ENCODE data around the gene COL12A1. TPM values are rescaled to one million over a fixed set of nuclear protein-coding genes. Genes with fewer than 3 reads are reported as not detected.

The COL12A1 gene
- total and polyA plus RNA-seq, 2 experiments from 2014 or later = 0.39 to 6.3 TPM

GRCh38 chr6:75250552-75250951 lies 44.7 kb upstream of the COL12A1 start:
- Mint-ChIP-seq H3K4me1 (peaks cover 40% of the 10 kb centered on the region), H3K4me3 (no peak overlapping the region), H3K27ac (peak overlapping the region; percentile 65), H3K36me3 (ENCODE audit: low read depth) (0 out of 3 replicates have a peak, but pooled peaks cover 3% of the 10 kb centered on the region), H3K27me3 (ENCODE audit: insufficient read depth, low read depth, poor library complexity) (peaks cover 1% of the 10 kb centered on the region), H3K9me3 (no peaks in the 10 kb centered on the region)
- ATAC-seq (0 out of 3 replicates have a peak, but pooled peaks have one; percentile 26), DNase-seq (ENCODE audit: low spot score) (no peak)
- Histone ChIP-seq H2AFZ (no peak overlapping the region), H3K4me3 (no peak overlapping the region), H3K4me2 (peak overlapping the region; percentile 56), H3K9me2 (ENCODE audit: insufficient read depth) (no peaks in the 10 kb centered on the region), H4K20me1 (replicated peaks; ENCODE audit: insufficient read depth) (no peaks in the 10 kb centered on the region), H3K4me1 (ENCODE audit: insufficient read depth) (peaks cover 45% of the 10 kb centered on the region), H3K27ac (ENCODE audit: low read depth) (peak overlapping the region; percentile 89), H3K36me3 (ENCODE audit: insufficient read depth) (no peaks in the 10 kb centered on the region), H3F3A (replicated peaks; ENCODE audit: low read depth) (no peaks in the 10 kb centered on the region), H3K27me3 (ENCODE audit: insufficient read depth) (no peaks in the 10 kb centered on the region), H3K79me2 (replicated peaks; ENCODE audit: insufficient read depth) (no peaks in the 10 kb centered on the region)
- TF ChIP-seq NANOG (IDR thresholded peaks at IDR 0.05; ENCODE audit: borderline replicate concordance) (no peak), EZH2phosphoT487 (IDR thresholded peaks at IDR 0.05; ENCODE audit: unreplicated experiment) (no peak), EZH2 (IDR thresholded peaks at IDR 0.05; ENCODE audit: low read depth, unreplicated experiment) (no peak), ZNF114 (CRISPR knock-in tag; IDR thresholded peaks at IDR 0.05) (no peak), ZNF462 (CRISPR knock-in tag; IDR thresholded peaks at IDR 0.05) (no peak)

GRCh38 chr6:75249837-75250236 lies 44.0 kb upstream of the COL12A1 start:
- no peaks in the 10 kb centered on the region for H3K36me3 ChIP-seq (ENCODE audit: insufficient read depth)
- H3K27ac ChIP-seq (ENCODE audit: low read depth) = peak overlapping the region; percentile 89
- Mint-ChIP-seq H3K4me1 (peaks cover 43% of the 10 kb centered on the region), H3K27ac (peak overlapping the region; percentile 65), H3K4me3 (peak overlapping the region; percentile 39), H3K36me3 (ENCODE audit: low read depth) (0 out of 3 replicates have a peak, but pooled peaks cover 3% of the 10 kb centered on the region), H3K9me3 (no peaks in the 10 kb centered on the region), H3K27me3 (ENCODE audit: insufficient read depth, low read depth, poor library complexity) (peaks cover 1% of the 10 kb centered on the region)
- H3K79me2 ChIP-seq (replicated peaks; ENCODE audit: insufficient read depth) = no peaks in the 10 kb centered on the region
- H3K27me3 ChIP-seq (ENCODE audit: insufficient read depth) = no peaks in the 10 kb centered on the region
- no peaks in the 10 kb centered on the region for H3K9me2 ChIP-seq (ENCODE audit: insufficient read depth)
- peak overlapping the region; percentile 26 for H3K4me3 ChIP-seq
- no peaks in the 10 kb centered on the region for H3F3A ChIP-seq (replicated peaks; ENCODE audit: low read depth)
- peak overlapping the region; percentile 56 for H3K4me2 ChIP-seq
- H3K4me1 ChIP-seq (ENCODE audit: insufficient read depth) = peaks cover 45% of the 10 kb centered on the region
- DNase-seq (ENCODE audit: low spot score) = no peak
- no peaks in the 10 kb centered on the region for H4K20me1 ChIP-seq (replicated peaks; ENCODE audit: insufficient read depth)
- no peak overlapping the region for H2AFZ ChIP-seq
- peak; percentile 63 for ATAC-seq
- TF ChIP-seq ZNF462 (CRISPR knock-in tag; IDR thresholded peaks at IDR 0.05) (no peak), NANOG (IDR thresholded peaks at IDR 0.05; ENCODE audit: borderline replicate concordance) (no peak), POLR2AphosphoS5 (IDR thresholded peaks at IDR 0.05; ENCODE audit: low read depth) (no peak), ZNF331 (CRISPR knock-in tag; IDR thresholded peaks at IDR 0.05; ENCODE audit: low read depth) (no peak)
